SIG-M5 treated with dmso at 0.1 percent for 504 hours (cell line): ENCODE measurements around the gene AXL.
"Not testable (repeated sequence)": the region's sequence is repeated elsewhere in the genome, so short reads cannot be mapped to it uniquely, and the experiment has no call there.

ENCODE experiments used
- DNase-seq: peaks from one replicate; lab custom pipeline; 2025; ENCODE audit not compliant: unreplicated experiment; lab: John Stamatoyannopoulos, UW

The AXL gene

DNA sequence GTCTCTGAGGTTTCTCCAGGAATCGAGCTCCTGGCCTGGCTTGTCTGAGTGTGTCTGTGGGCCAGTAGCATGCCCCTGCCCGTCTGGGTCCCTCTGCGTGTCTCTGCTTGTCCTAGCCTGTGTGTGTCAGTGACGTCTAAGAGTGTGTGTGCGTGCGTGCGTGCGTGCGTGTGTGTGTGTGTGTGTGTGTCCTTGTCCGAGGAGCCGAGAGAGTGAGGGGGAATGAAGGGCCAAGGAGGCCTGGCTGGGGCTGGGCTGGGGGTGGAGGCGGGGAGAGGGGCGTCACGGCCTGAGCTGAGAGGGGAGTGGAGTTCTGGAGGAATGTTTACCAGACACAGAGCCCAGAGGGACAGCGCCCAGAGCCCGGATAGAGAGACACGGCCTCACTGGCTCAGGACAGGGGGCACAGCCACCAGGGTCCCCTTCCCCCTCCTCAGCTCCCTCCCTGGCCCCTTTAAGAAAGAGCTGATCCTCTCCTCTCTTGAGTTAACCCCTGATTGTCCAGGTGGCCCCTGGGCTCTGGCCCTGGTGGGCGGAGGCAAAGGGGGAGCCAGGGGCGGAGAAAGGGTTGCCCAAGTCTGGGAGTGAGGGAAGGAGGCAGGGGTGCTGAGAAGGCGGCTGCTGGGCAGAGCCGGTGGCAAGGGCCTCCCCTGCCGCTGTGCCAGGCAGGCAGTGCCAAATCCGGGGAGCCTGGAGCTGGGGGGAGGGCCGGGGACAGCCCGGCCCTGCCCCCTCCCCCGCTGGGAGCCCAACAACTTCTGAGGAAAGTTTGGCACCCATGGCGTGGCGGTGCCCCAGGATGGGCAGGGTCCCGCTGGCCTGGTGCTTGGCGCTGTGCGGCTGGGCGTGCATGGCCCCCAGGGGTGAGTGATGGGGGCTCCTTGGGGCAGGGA, at the start of gene AXL:
Gene AXL, plus strand, starts transcription at position 609 of the 893 bp plus-strand sequence. Its CDS starts 170 bp downstream, at position 779.
- no peak for DNase-seq

DNA sequence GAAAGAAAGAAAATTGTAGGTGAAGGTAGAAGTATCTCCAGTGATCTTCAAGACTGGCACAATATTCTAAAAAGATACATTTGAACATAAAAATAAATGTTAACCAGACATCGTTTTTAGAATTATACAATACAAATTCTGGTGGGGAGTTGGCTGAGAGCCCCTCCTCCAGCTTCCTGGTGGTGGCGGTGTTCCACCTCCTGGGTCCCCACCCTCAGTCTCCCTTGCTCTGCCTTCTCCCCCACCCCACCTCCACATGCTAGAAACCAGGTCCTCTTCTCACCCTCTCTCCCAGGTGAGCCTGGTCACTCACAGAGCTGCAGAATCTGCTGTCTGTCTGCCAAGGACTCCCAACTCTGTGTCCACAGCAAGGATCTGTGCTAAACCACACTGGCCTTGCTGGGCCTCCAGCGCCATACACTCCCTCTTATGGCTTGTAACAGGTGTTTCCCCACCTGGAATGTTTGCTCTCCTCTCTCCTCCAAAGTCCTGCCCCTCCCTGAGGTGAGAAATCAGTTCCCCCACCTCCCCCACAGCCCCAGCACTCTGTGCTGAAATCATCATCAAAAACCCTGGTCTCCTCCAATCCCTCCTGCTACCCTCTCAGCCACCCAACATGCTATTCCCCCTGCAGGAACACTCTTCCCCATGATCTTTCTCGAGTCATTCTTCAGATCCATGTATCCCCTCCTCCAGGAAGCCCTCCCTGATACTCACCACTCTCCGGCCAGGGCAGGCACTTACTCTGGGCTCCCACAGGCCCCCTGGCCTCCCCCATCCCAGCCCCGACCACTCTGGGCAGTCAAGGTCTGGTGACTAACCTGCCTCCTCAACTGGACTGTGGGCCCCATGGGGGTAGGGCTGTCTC, 46.5 kb upstream of the AXL start:
- DNase-seq, result no peak

DNA sequence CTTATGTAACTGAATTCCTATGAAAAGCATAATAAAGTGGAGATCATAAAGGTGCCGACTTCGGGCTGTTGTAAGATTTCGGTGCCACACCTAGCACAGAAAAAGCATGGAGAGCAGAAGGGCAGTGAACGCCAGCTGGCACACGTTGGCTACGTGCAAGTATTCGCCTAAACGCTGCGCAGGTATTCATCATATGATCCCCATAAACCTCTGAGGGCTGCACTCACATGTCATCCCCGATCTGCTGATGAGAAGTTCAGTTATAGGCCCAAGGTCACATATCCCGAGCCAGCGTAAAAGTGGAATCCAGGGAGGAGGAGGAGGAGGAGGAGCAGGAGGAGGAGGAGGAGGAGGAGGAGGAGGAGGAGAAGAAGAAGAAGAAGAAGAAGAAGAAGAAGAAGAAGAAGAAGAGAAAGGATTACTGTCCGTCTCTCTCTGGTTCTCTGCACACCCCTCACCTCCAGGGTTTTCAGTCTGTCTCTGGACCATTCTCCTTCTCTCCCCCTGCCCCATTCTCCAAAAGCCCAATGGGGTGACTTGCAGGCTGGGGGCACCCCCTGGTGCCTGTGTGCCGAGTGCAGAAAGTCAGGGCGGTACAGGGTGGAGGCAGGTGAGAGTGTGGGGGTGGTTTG, 44.6 kb upstream of the AXL start:
- no peak for DNase-seq

DNA sequence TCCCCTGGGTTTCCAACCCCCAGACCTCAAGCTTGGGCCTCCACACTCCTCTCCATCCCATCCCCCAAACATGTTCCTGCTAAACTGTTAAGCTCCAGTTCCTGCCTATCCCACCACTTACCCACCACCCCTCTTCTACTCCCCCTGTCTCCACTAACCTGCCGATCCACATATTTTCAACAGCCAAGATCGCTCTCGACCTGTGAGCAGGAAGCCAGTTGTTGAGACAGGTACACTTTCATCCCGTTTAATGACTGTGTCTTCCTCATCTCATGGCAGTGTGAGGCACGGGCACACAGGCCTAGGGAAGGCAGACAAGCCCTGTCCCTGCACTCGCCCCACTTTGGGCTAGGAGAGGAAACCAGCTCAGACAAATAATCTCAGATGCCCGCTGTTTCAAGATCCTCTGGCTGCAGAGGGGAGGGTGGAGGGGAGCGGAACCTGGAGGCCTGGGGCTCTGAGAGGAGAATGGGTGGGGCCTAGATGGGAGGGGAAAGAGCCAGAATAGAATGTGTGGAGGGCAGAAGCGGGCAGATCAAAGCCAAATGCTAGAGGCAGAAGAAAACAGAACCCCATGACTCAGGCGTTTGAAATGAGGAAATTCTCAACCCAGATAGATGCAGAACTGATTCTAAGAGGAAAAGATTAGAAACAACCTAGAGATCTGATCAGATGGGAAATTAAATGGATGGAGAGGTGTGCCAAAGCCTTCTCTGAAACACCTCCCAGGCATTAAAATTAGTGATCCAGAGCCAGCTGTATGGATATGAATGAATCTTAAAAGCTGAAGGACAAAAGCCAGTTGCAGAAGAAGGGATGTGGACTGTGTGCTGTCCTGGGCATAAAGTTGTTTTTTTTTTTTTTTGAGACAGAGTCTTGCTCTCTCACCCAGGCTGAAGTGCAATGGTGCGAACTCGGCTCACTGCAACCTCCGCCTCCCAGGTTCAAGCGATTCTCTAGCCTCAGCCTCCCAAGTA, 42.9 kb upstream of the AXL start:
- DNase-seq, result peak; percentile 93

DNA sequence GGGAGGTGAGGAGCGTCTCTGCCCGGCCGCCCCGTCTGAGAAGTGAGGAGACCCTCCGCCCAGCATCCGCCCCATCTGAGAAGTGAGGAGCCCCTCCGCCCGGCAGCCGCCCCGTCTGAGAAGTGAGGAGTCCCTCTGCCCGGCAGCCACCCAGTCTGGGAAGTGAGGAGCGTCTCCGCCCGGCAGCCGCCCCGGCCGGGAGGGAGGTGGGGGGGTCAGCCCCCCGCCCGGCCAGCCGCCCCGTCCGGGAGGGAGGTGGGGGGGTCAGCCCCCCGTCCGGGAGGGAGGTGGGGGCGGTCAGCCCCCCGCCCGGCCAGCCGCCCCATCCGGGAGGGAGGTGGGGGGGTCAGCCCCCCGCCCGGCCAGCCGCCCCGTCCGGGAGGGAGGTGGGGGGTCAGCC, 38.9 kb upstream of the AXL start:
- not testable (repeated sequence) for DNase-seq

DNA sequence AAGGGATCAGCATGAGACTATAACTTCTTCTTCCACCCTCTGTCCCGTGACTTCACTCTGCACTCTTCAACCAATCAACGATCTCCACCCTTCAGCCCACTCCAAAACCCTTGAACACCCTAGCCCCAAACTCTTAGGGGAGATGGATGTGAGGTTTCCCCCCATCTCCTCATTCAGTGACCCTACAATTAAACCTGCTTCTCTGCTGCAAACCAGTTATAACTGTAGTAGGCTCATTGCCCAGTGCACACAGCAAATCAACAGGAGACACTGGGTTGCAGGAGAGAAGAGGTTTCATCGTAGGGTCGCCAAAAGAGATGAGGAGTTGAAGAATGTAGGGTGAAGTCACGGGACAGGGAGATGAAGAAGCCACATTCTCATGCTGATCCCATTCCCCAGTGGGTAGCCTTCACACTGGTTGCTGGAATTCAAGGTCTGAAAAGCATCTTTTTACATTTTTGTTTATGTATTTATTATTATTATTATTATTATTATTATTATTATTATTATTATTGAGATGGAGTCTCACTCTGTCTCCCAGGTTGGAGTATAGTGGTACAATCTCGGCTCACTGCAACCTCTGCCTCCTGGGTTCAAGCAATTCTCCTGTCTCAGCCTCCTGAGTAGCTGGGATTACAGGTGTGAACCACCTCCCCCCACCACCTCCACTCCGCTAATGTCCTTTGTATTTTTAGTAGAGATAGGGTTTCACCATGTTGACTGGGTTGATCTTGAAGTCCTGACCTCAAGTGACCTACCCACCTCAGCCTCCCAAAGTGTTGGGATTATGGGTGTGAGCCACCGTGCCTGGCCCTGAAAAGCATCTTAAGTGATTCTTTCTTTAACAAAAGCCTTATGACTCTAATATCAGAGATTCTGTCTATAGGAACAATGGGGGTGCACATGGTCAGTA, 31.8 kb upstream of the AXL start:
- no peak for DNase-seq

DNA sequence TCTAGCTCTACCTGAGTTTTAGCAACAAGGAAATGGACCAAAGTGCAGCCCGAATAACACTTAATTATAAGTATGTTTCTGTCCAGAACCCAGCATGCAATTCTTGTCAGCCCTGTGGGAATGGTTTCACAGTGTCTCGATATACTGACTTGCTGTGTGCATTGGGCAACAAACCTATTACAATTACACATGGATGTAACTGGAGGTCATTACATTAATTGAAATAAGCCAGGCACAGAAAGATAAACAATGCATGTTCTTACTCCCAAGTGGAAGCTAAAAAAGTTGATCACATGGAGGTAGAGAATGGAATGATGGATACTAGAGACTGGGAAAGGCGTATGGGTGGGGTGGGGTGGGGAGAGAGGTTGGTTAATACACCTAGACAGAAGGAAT, 31.1 kb upstream of the AXL start:
- DNase-seq, result no peak

DNA sequence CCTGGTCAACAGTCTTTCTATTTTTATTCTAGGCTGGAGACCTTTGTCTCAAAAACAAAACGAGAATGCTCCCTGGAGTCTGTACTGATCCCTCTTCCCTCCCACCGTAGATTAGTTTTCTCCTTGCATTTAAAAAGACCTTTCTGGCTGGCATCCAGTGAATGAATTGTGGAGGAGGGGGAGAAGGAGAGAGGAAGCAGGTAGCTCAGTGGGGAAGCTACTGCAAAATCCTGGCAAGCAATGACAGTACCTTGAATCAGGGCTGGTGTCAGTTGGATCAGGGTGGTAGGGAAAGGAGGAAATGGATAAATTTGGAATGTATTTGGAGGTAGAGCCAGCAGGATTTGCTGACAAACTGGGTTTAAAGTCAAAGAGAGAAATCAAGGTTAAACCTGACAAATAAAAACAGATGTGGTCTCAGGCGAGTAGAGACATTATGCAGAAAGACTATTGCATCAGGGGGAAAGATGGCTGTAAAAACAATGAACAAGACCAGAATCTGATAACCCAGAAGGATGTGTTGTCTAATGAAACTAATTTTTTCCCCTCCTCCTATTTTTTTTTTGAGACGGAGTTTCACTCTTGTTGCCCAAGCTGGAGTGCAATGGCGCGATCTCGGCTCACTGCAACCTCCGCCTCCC, 29.5 kb upstream of the AXL start:
- no peak for DNase-seq

DNA sequence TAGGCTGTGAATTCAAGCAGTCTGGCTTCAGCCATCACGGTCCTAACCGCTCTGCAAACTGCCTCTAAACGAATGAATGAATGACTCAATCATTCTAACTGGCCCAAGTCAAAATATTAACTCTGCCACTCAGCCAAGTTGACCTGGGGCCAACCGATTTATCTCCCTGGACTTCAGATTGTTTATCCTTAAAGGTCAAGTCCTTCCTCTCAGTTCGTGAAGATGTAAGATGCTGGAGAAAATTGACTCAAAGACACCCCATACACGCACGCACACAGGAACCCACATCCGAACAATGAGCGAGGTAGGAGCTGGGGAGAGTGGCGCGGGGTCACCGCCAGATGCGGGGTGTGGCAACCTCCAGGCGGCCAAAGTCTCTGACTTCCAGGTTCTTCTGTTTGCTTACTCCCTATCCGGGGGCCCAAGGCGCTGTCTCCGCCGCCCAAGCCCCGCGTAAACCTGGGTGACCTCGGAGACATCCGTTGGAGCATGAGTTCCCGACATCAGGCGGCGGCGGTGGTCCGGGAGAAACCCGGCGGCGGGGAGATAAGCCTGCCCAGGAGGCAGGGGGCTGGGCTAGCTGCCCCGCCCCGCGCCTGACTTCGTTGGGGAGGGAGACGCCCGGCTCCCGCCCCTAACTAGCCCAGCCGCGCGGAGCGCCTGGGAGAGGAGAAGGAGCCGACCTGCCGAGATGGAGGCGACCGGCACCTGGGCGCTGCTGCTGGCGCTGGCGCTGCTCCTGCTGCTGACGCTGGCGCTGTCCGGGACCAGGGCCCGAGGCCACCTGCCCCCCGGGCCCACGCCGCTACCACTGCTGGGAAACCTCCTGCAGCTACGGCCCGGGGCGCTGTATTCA, 26.2 kb upstream of the AXL start, which contains the start of gene CYP2S1:
Gene CYP2S1, plus strand, starts transcription at position 646 of the 856 bp plus-strand sequence. Its CDS starts 46 bp downstream, at position 692.
- no peak for DNase-seq

DNA sequence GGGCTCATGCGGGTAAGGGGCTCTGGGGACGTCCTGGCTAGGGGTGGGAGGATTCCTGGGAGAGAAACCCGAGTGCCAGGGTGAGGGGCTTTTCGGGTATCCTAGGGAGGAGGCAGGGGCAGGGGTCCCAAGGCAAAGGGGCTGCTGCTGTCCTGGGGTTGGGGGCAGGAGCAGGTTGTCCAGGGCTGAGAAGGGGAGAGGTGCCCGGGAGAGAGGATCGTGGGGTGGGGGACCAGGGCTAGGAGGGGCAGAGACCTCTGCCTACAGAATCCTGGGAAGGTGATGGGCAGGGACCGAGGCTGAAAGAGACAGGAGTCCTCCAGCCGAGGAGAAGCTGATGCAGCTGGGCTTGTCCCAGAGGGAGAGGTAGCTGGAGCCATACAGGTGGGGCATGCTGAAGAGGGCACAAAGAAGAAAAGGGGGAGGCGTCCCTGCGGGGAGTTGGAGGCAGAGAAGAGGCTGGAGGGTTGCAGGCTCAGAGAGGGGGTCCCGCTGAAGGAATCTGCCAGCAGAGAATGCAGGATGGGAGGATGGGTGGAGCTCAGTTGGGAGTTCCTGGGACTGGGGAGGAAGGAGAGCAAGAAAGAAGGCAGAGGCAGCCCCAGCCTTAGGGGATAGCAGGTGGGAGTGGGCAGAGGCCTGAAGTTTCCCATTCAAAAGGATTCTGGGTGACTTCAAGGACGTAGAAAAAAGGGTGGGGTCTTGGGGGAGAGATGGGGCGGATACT, 25.4 kb upstream of the AXL start:
- no peak for DNase-seq

DNA sequence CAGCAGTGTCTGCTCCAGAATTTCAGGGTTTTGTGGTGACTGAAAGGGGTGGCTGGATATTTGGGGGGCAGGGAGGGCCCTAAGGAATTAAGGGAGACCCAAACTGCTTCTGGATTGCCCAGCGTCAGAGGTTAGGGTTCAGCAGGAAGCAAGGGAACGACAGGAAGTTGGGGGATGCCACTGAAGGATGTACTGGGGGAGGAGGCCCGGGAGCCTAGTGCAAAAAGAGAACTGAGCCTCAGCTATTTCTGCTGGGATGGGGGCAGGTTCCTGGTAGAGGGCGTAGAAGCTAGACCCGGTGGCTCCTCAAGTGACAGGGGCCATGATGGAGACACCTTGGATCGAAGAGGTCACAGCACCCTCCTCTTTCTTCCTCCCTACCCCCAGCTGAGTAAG, 24.9 kb upstream of the AXL start:
- DNase-seq, result peak; percentile 72

DNA sequence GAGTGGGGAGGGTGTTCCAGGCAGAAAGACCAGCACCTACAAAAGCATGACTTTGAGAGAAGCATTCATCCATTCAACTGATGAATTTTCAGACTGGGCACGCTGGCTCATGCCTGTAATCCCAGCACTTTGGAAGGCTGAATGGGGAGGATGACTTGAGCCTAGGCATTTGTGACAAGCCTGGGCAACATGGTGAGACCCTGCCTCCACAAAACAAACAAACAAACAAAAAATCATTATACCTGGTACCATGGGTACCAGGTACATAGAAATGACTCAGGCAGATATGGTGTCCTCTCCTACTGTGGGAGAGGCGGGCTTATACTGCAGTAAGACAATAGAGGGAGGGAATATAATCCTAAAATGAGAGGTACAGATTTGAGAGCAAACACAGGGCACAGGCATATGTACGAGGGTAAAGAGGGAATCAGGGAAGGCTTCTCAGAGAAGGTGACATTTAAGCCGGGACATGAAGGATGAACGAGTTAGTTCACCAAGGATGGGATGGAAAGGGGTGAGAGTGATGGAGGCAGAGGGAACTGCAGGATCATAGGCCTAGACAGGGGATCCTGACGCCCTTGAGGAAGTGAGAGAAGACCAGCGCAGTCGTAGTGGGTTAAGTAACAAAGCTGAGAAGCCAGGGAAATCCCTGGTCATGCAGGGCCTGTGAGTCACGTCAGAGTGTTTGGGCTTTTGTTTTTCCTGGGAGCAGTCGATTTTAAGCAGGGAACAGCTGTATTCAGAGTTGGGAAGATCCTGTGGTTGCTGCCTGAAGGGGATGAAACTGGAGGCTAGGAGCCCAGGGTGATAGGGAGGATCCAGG, 23.1 kb upstream of the AXL start:
- DNase-seq, result peak; percentile 51

DNA sequence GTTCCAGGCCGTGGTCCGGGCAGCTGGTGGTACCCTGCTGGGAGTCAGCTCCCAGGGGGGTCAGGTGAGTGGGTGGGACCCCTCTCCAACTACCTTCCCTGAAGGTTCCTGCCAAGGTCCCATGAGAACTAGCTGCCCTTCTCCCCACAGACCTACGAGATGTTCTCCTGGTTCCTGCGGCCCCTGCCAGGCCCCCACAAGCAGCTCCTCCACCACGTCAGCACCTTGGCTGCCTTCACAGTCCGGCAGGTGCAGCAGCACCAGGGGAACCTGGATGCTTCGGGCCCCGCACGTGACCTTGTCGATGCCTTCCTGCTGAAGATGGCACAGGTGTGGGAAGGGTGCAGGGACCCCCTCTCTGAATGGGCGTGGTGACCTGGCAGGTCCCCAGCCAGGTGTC, 20.5 kb upstream of the AXL start:
- DNase-seq, result no peak

DNA sequence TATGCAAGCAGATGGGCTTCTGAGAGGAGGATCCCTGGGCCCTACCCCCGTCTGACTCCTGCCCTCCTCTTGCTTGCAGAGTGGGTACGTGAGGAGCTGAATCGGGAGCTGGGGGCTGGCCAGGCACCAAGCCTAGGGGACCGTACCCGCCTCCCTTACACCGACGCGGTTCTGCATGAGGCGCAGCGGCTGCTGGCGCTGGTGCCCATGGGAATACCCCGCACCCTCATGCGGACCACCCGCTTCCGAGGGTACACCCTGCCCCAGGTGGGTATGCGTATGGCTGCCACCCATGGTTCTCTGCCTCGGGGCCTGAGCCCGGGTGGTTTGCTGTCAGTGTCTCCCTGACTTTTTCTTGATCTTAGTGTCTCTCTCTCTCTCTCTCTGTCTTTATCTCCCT, 15.7 kb upstream of the AXL start:
- DNase-seq, result no peak

DNA sequence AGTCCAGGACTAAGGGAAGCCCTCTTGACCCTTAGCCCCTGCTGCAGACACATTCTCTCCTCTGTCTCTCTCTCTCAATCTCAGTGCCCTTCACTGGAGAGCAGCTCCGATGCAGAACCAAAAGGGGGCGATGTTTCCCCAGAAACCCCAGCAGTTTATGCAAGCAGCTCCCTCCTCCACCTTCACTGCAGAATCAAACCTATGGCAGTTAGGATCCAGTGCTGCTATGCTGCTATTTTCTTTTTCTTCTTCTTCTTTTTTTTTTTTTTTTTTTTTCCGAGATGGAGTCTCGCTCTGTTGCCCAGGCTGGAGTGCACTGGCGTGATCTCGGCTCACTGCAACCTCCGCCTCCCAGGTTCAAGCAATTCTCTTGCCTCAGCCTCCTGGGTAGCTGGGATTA, 14.7 kb upstream of the AXL start:
- peak; percentile 59 for DNase-seq

DNA sequence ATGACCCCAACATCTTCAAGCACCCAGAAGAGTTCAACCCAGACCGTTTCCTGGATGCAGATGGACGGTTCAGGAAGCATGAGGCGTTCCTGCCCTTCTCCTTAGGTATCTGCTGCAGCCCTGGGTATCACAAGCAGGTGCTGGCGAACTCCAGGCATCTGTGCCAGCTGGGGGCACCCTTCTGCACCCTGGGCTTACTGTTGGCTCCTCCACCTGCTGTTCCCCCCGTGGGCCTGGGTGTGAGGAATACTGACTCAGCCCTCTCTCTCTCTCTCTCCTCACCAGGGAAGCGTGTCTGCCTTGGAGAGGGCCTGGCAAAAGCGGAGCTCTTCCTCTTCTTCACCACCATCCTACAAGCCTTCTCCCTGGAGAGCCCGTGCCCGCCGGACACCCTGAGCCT, 13.0 kb upstream of the AXL start:
- no peak for DNase-seq
